IMR-90 (cell line): Measurements from ENCODE around the gene MAML2. TPM values are rescaled to one million over a fixed set of nuclear protein-coding genes. Genes with fewer than 3 reads are reported as not detected.

Source experiments
- ATAC-seq: fragments of 200-7000 bp; cut with Tn5 transposase; 2 replicates; pipeline ENCODE4 v1.9.1; 2020; ENCODE audit warnings: low read depth, mild to moderate bottlenecking, moderate library complexity
- BruUV-seq: library from RNA; stranded (reverse); fragments of 400-500 nt; replicated peaks from 2 replicates; lab custom pipeline; 2021; lab: Mats Ljungman, UMichigan
- CTCF ChIA-PET: fragments of 300-600 bp; formaldehyde crosslinking; extraction: SDS; loops from one replicate; lab custom pipeline; 2021; ENCODE audit warnings: antibody characterized with exemption; lab: Yijun Ruan, JAX
- POLR2A ChIA-PET: fragments of 300-600 bp; sonication (Branson Sonifier 250); formaldehyde crosslinking; loops from one replicate; lab custom pipeline; 2022; ENCODE audit warnings: antibody characterized with exemption; ENCODE audit not compliant: unreplicated experiment; lab: Charles Lee
- DNase-seq: peaks from one replicate; pipeline ENCODE4 v3.0.0; 2013
- H2AFZ ChIP-seq: replicated peaks from 2 replicates; pipeline ENCODE3; 2013; ENCODE audit warnings: low read length, mild to moderate bottlenecking; ENCODE audit not compliant: poor library complexity
- H2AK5ac ChIP-seq: 2 replicates; pipeline ENCODE4 v1.6.1; 2013; ENCODE audit warnings: low read depth, low read length, inconsistent platforms
- H2AK9ac ChIP-seq: replicated peaks from 2 replicates; pipeline ENCODE3; 2013; ENCODE audit warnings: mild to moderate bottlenecking, low read depth, low read length, moderate library complexity; ENCODE audit not compliant: poor library complexity
- H2BK120ac ChIP-seq: 2 replicates; pipeline ENCODE4 v1.6.1; 2013; ENCODE audit warnings: low read depth, low read length, inconsistent platforms
- H2BK15ac ChIP-seq: 3 replicates; pipeline ENCODE4 v1.6.1; 2013; ENCODE audit warnings: low read depth, low read length, inconsistent platforms
- H2BK20ac ChIP-seq: 2 replicates; pipeline ENCODE4 v1.6.1; 2013; ENCODE audit warnings: low read depth, mild to moderate bottlenecking, inconsistent platforms, low read length, moderate library complexity
- H2BK5ac ChIP-seq: 2 replicates; pipeline ENCODE4 v1.6.1; 2013; ENCODE audit warnings: mild to moderate bottlenecking, low read depth, low read length, inconsistent platforms; ENCODE audit not compliant: poor library complexity, severe bottlenecking
- H3K14ac ChIP-seq: replicated peaks from 2 replicates; pipeline ENCODE4 v1.6.1; 2013; ENCODE audit warnings: low read depth, low read length, inconsistent platforms
- H3K18ac ChIP-seq: 2 replicates; pipeline ENCODE4 v1.6.1; 2013; ENCODE audit warnings: low read depth, low read length, control low read depth
- H3K23ac ChIP-seq: 2 replicates; pipeline ENCODE4 v1.6.1; 2013; ENCODE audit warnings: low read depth, low read length, inconsistent platforms
- H3K27ac ChIP-seq: 2 replicates; pipeline ENCODE4 v1.5.1; 2013; ENCODE audit warnings: mild to moderate bottlenecking, control low read depth, low read length; ENCODE audit not compliant: insufficient read depth
- H3K27me3 ChIP-seq: 2 replicates; pipeline ENCODE4 v1.6.1; 2013; ENCODE audit warnings: low read length; ENCODE audit not compliant: control insufficient read depth, insufficient read depth
- H3K36me3 ChIP-seq: 2 replicates; pipeline ENCODE4 v1.6.1; 2013; ENCODE audit warnings: low read length, mixed read lengths; ENCODE audit not compliant: control insufficient read depth, insufficient read depth
- H3K4ac ChIP-seq: 2 replicates; pipeline ENCODE4 v1.6.1; 2013; ENCODE audit warnings: low read depth, low read length, inconsistent platforms
- H3K4me1 ChIP-seq: 2 replicates; pipeline ENCODE4 v1.6.1; 2013; ENCODE audit warnings: low read length, mixed read lengths; ENCODE audit not compliant: control insufficient read depth, insufficient read depth
- H3K4me2 ChIP-seq: 2 replicates; pipeline ENCODE4 v1.6.1; 2013; ENCODE audit warnings: low read depth, mild to moderate bottlenecking, control low read depth, low read length, moderate library complexity
- H3K4me3 ChIP-seq: 2 replicates; pipeline ENCODE4 v1.5.1; 2013; ENCODE audit warnings: low read depth, mild to moderate bottlenecking, control low read depth, low read length, moderate library complexity; ENCODE audit not compliant: insufficient read depth
- H3K56ac ChIP-seq: 2 replicates; pipeline ENCODE4 v1.6.1; 2013; ENCODE audit warnings: low read length, inconsistent platforms; ENCODE audit not compliant: insufficient read depth; ENCODE audit errors: extremely low read depth
- H3K79me1 ChIP-seq, 2 experiments: 2 replicates each; pipeline ENCODE4 v1.6.1; 2013; ENCODE audit warnings: low read length in 2 of 2, inconsistent platforms in 1 of 2, low read depth in 1 of 2
- H3K9ac ChIP-seq: 2 replicates; pipeline ENCODE4 v1.6.1; 2013; ENCODE audit warnings: low read depth, low read length, control low read depth
- H3K9me1 ChIP-seq: 2 replicates; pipeline ENCODE4 v1.6.1; 2013; ENCODE audit warnings: low read length, inconsistent platforms; ENCODE audit not compliant: insufficient read depth
- H3K9me3 ChIP-seq: 2 replicates; pipeline ENCODE4 v1.6.1; 2013; ENCODE audit warnings: low read length; ENCODE audit not compliant: control insufficient read depth, insufficient read depth
- H4K20me1 ChIP-seq: 2 replicates; pipeline ENCODE4 v1.6.1; 2013; ENCODE audit warnings: low read length, inconsistent platforms; ENCODE audit not compliant: insufficient read depth
- H4K5ac ChIP-seq: 2 replicates; pipeline ENCODE4 v1.6.1; 2013; ENCODE audit warnings: mild to moderate bottlenecking, low read depth, low read length, control low read depth
- H4K8ac ChIP-seq, 2 experiments: 2 replicates each; pipeline ENCODE4 v1.6.1; 2013; ENCODE audit warnings: low read depth in 2 of 2, low read length in 2 of 2, control low read depth in 1 of 2, inconsistent platforms in 1 of 2
- H4K91ac ChIP-seq: 2 replicates; pipeline ENCODE4 v1.6.1; 2013; ENCODE audit warnings: low read depth, low read length, inconsistent platforms; ENCODE audit not compliant: insufficient read depth
- CHD1 ChIP-seq: IDR thresholded peaks from 2 replicates; pipeline ENCODE4 v1.6.1; 2012; ENCODE audit warnings: low read depth, low read length, improper control_type of control experiment
- MXI1 ChIP-seq: IDR thresholded peaks from 2 replicates; pipeline ENCODE4 v1.6.1; 2012; ENCODE audit warnings: low read depth, mild to moderate bottlenecking, low read length, moderate library complexity, borderline replicate concordance
- POLR2A ChIP-seq: IDR thresholded peaks from 2 replicates; pipeline ENCODE4 v1.6.1; 2012; ENCODE audit warnings: mild to moderate bottlenecking, low read depth, low read length
- RCOR1 ChIP-seq: IDR thresholded peaks from 2 replicates; pipeline ENCODE4 v1.6.1; 2012; ENCODE audit warnings: mild to moderate bottlenecking, low read length, improper control_type of control experiment; ENCODE audit not compliant: insufficient replicate concordance
- dilution Hi-C: fragments of 300-500 bp; cut with HindIII; formaldehyde crosslinking; loops from one replicate; pipeline ENCODE4 v1.14.3; 2018; ENCODE audit warnings: low sequenced_read_pairs; ENCODE audit not compliant: unreplicated experiment
- in situ Hi-C: fragments of 300-500 bp; cut with MboI; formaldehyde crosslinking; loops from 3 replicates; pipeline ENCODE4 v1.14.3; 2019; ENCODE audit warnings: low sequenced_read_pairs, inconsistent platforms, mixed read lengths
- intact Hi-C: fragments of 100-400 bp; cut with micrococcal nuclease; formaldehyde crosslinking; loops from 2 replicates; pipeline ENCODE4 v1.10.0; 2022
- polyA plus RNA-seq, 3 experiments: library from polyadenylated mRNA; depleted of rRNA; stranded (reverse); fragments of >200 nt; gene quantifications; 2 replicates each; pipeline ENCODE4 v1.2.3, GENCODE V29; 2012; ENCODE audit warnings: low replicate concordance in 1 of 3
- total RNA-seq: library from RNA; depleted of rRNA; stranded (reverse); fragments of >200 nt; gene quantifications from 2 replicates; pipeline ENCODE4 v1.2.3, GENCODE V29; 2012
- TF ChIP-seq, protein P1 (sequence below): fragments of 150-350 bp; IDR thresholded peaks from 2 replicates; pipeline ENCODE4 v1.6.1; 2016; ENCODE audit warnings: low read depth, mild to moderate bottlenecking, low read length, moderate library complexity, borderline replicate concordance

Gene MAML2
- total and polyA plus RNA-seq, 2 of the 4 experiments (the other 2 are of a cell fraction): 15.0 to 19.5 TPM

DNA sequence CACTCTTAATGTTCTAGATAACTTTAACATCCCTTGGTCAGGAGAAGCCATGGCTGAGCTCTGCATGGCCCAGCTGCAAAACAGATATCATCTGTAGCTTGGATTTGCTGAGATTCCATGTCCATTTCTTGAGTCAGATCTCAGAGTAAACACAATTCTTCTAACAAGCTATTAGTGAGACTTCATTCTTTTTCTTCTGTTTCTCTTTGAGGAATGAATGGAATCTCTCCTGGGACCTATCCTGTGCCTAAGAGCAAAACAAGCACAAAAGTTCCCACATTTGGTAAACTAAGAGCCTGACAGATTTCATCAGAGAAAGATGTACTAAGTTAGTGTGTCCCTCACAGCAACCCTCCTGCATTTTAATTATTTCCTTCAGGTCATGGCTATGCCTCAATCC, 142.8 kb downstream of the MAML2 start:
- peak; percentile 87 for ATAC-seq
- CTCF ChIA-PET: interaction anchor here (0.8 to 1.6 kb wide), 5 partner anchors 43 to 143 kb away, joined by 3 to 10 read pairs (median 3); partner anchors contain the start of gene MAML2
- peak overlapping the region; percentile 86 for H3K14ac ChIP-seq
- peak overlapping the region; percentile 32 for H3K4me2 ChIP-seq
- H3K56ac ChIP-seq: peak overlapping the region; percentile 88
- H3K23ac ChIP-seq: peak overlapping the region; percentile 29
- peak overlapping the region; percentile 25 for H2AK9ac ChIP-seq
- peaks cover 39 to 61% of the 10 kb centered on the region in 2 experiments for H3K79me1 ChIP-seq
- TF ChIP-seq MXI1: no peak
- TF ChIP-seq RCOR1: no peak
- TF ChIP-seq, protein P1, sequence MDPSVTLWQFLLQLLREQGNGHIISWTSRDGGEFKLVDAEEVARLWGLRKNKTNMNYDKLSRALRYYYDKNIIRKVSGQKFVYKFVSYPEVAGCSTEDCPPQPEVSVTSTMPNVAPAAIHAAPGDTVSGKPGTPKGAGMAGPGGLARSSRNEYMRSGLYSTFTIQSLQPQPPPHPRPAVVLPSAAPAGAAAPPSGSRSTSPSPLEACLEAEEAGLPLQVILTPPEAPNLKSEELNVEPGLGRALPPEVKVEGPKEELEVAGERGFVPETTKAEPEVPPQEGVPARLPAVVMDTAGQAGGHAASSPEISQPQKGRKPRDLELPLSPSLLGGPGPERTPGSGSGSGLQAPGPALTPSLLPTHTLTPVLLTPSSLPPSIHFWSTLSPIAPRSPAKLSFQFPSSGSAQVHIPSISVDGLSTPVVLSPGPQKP: no peak
- TF ChIP-seq CHD1: no peak
- no peak for TF ChIP-seq POLR2A
- H3K18ac ChIP-seq: peak overlapping the region; percentile 44
- no peak overlapping the region for H3K4me3 ChIP-seq
- no TSS peak for BruUV-seq
- DNase-seq: peak; percentile 89
- H3K36me3 ChIP-seq: no peaks in the 10 kb centered on the region
- peak overlapping the region; percentile 85 for H3K27ac ChIP-seq
- H4K5ac ChIP-seq: peak overlapping the region; percentile 86; the same call in 1 of the 2 replicates
- H3K4me1 ChIP-seq: peaks cover 18% of the 10 kb centered on the region
- H2BK15ac ChIP-seq: peak overlapping the region; percentile 73
- H2BK120ac ChIP-seq: peak overlapping the region; percentile 90
- no peaks in the 10 kb centered on the region for H3K9me3 ChIP-seq
- peak overlapping the region; percentile 62 to 84; a peak in 3 of 4 replicates for H4K8ac ChIP-seq
- peaks cover 7% of the 10 kb centered on the region for H3K9me1 ChIP-seq
- H4K91ac ChIP-seq: peak overlapping the region; percentile 96
- H4K20me1 ChIP-seq: no peaks in the 10 kb centered on the region
- H2BK5ac ChIP-seq: peak overlapping the region; percentile 94
- in situ Hi-C loops (no loop called here), intact Hi-C loops (no loop called here), dilution Hi-C loops (no loop called here)
- peak overlapping the region; percentile 71 for H3K4ac ChIP-seq
- no peaks in the 10 kb centered on the region for H3K27me3 ChIP-seq
- H2AK5ac ChIP-seq: peak overlapping the region; percentile 15; the same call in 1 of the 2 replicates
- peak overlapping the region; percentile 29 for H2BK20ac ChIP-seq
- POLR2A ChIA-PET: interaction anchor here (0.6 kb wide), 2 partner anchors 12 to 318 kb away, joined by 3 to 7 read pairs; no protein-coding TSS in a partner anchor
- no peak overlapping the region for H2AFZ ChIP-seq
- H3K9ac ChIP-seq: peak overlapping the region; percentile 22
